ACHN (cell line): ENCODE measurements around the gene RFX3.

ENCODE experiments used
- DNase-seq: peaks from one replicate; pipeline ENCODE4 v3.0.0-alpha.2; 2015
- in situ Hi-C: cut with HindIII; loops from 2 replicates; pipeline ENCODE4 v1.10.0; 2017; ENCODE audit warnings: low sequenced_read_pairs, low pct_ligation_motif_present, low pct_unique_long_range_greater_than_20kb

Gene RFX3

DNA sequence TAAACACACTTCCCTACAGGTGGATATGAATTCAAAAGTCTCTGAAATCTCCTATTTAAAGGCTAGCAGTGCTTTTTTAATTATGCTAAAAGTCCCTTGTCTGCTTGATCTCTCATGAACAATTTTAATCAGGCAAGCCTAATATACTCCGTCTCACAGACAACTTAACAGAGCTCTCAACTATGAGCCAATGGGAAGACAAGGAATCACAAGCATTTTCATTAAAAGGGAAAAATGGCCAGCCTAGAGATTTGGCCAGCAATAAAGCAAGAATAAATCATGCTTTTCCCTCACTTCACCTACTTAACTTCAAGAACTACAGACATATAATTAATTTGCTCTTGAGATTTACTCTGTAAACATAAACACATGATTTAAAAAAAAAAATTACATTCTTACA is 78.0 kb downstream of the RFX3 start:
- in situ Hi-C loops, result no loop called here
- no peak for DNase-seq

GRCh38 chr9:3447143-3447542 is 78.7 kb downstream of the RFX3 start:
- no peak for DNase-seq
- in situ Hi-C loops, result no loop called here

- in situ Hi-C loops, result no loop called here
- DNase-seq, result no peak
Measured at GRCh38 chr9:3446313-3446712, 79.5 kb downstream of the RFX3 start.

DNA sequence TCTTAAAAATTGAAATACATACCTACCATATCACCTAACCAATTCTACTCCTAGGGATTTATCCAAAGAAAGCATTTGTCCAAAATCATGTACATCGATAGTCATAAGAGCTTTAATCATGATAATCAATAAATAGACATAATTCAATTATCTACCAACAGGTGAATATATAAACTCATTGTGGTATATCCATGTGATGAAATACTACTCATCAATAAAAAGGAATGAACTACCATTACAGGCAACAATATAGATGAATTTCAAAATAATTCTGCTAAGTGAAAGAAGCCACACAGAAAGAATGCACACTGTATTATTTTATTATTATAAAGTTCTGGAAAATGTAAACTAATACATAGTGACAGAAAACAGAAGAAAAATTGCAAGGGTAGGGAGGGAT is 81.8 kb downstream of the RFX3 start:
- in situ Hi-C loops, result no loop called here

DNA sequence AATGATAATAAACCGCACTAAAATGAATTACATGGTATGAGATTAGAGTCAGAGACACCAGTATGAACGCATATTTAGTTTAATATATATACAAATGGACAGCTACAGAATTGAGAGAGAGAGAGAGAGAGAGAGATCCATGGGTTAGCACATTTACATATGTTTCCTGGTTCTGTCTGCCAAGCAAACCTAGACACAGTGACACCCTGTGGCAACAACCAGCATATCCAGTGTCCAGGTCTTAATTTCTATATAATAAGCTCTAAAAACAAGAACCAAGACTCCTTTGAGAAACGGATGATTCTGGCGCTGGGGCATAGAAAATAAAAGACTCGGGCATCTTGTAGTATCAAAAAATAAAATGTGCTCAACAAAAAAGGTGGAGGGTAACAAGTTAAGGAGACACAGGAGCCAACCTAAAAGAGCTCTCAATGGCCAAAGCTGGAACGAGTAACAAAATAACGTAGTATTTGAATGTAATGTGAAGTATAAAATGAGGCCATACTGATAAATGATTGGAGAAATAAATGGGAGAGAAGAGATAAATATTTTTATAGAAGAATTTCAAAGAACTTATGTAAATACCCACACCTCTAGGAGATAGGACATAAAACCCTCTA is 84.5 kb downstream of the RFX3 start:
- peak; percentile 57 for DNase-seq
- in situ Hi-C loops, result no loop called here

More for the DNA sequence above, 81.8 kb downstream of the RFX3 start:
- no peak for DNase-seq

- in situ Hi-C loops, result no loop called here
- no peak for DNase-seq
Measured at GRCh38 chr9:3436629-3437420, 89.0 kb downstream of the RFX3 start.

- no peak for DNase-seq
- in situ Hi-C loops, result no loop called here
Measured at GRCh38 chr9:3435732-3436131, 90.1 kb downstream of the RFX3 start.

DNA sequence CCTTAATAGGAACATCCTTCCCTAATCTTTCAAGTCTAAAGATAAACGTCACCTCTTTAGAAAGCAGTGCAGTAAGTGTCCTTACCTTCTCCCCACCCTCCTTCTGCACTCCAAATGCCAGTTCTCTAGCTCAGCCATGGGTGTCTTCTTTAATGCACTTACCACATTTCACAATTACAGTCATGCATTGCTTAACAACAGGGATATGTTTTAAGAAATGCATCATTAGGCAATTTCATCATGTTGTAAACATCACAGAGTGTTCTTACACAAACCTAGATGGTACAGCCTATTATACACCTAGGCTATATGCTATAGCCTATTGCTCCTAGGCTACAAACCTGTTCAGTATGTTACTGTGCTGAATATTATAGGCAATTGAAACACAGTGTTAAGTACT is 91.2 kb downstream of the RFX3 start:
- DNase-seq, result no peak
- in situ Hi-C loops, result no loop called here

DNA sequence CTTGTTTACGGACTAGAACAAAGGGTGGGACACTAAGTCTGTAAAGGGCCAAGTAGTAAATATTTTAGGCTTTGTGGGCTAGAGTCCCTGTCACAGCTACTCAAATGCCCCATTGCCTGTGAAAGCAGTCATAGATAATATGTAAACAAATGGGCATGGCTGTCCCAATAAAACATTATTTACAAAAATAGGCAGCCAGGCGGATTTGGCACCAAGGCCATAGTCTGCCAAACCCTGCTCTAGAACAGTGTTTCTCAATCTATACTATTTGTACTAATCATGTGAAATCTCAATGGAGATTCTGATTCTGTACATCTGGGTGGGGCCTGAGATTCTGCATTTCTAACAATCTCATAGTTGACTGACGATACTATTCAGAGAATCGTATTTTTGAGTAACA is 92.0 kb downstream of the RFX3 start:
- DNase-seq, result no peak

GRCh38 chr9:3433066-3433465 is 92.7 kb downstream of the RFX3 start:
- in situ Hi-C loops, result no loop called here
- DNase-seq, result no peak

More for the DNA sequence above, 92.0 kb downstream of the RFX3 start:
- in situ Hi-C loops, result no loop called here

DNA sequence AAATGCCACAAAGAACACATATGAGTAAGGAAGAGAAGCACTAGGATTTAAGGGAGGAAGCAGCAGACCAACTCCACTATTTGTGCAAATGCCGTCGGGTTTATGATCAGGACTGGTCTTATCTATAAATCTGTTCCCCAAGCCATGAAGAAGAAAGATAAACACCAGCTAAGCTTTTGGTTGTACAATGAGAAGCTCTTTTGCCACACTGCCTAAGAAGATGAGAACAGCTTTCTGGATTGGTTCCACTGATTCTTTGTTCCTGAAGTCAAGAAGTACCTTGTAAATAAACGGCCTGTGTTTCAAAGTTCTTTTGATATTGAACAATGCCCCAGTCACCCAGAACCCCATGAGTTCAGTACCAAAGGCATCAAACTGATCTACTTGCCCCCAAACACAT is 93.9 kb downstream of the RFX3 start:
- DNase-seq, result no peak
- in situ Hi-C loops, result no loop called here

GRCh38 chr9:3419893-3420292 is 105.9 kb downstream of the RFX3 start:
- in situ Hi-C loops, result no loop called here
- DNase-seq, result no peak

GRCh38 chr9:3415906-3416305 is 109.9 kb downstream of the RFX3 start:
- no peak for DNase-seq
- in situ Hi-C loops, result no loop called here

GRCh38 chr9:3413984-3414383 is 111.8 kb downstream of the RFX3 start:
- in situ Hi-C loops, result no loop called here
- DNase-seq, result no peak

DNA sequence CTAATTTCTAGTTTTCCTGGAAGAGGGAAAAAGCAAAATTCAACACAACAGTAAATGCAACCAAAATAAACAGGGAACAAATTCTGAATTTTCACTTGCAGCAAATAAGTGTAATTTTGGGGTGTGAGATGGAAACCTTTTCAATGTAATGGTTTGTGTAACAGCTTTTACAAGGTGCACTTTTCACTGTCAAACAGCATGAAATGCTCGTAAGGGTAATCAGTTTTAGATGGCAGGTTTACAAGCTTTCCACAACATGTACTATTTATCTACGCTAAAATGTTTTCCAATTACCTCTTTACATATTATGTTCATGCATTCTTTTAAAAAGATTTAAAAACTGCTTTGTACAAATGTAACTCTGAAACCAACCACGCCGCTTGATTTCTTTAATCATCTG is 115.3 kb downstream of the RFX3 start:
- no peak for DNase-seq
- in situ Hi-C loops, result no loop called here

DNA sequence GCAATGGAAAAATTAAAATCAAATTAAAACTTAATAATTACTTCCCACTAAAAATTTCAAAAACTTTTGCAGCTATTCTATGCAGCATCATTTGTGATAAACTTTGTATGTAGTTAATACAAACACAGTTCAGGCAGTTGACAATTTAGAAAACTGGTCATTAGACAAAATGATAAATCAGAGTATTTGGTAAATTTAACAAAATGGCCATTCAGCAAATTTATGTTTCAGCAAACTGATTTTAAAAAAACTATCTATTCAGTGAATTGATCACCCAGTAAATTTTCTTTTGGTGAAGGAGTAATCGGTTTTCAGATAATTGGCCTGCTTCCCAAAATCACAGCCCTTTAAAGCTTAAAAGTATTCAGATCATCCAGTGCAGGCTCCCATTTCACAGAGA is 116.3 kb downstream of the RFX3 start:
- in situ Hi-C loops, result no loop called here
- DNase-seq, result no peak

DNA sequence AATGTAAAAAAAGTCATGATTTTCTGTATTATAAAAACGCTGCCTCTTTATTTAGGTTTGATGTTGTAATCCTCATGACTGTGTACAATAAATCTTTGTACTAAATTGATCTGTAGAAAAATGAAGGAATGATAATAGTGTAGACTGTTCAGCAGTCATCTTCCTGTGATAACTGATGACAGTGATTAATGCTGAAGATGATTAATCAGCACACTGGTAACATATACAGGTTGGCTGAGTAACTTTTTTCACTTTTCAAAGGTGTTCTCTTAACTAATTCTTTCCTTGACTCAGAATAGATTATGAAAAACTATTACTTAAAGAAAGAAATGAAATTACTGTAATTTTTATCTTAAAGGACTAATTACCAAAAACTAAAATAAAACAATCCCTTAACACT is 122.5 kb downstream of the RFX3 start:
- no peak for DNase-seq
- in situ Hi-C loops, result no loop called here

GRCh38 chr9:3401221-3401954 is 124.4 kb downstream of the RFX3 start:
- no peak for DNase-seq
- in situ Hi-C loops, result no loop called here

GRCh38 chr9:3398232-3398648 is 127.6 kb downstream of the RFX3 start:
- in situ Hi-C loops, result no loop called here
- no peak for DNase-seq

- DNase-seq, result no peak
- in situ Hi-C loops, result no loop called here
Measured at GRCh38 chr9:3397766-3398165, 128.0 kb downstream of the RFX3 start.
